CD4-positive, alpha-beta T cell (primary cell): ENCODE measurements around the gene PLPPR1. TPM values are rescaled to one million over a fixed set of nuclear protein-coding genes. Genes with fewer than 3 reads are reported as not detected.

Experiments
- ATAC-seq: fragments of 200-7000 bp; cut with Tn5 transposase; one replicate; pipeline ENCODE4 v1.10.0; 2022; ENCODE audit warnings: mild to moderate bottlenecking; ENCODE audit not compliant: poor library complexity
- CTCF ChIA-PET: fragments of 350-600 bp; sonication (Branson Sonifier 250); formaldehyde crosslinking; loops from one replicate; lab custom pipeline; 2021; ENCODE audit warnings: antibody characterized with exemption, inconsistent platforms; lab: Charles Lee
- POLR2A ChIA-PET: fragments of 350-600 bp; sonication (Branson Sonifier 250); formaldehyde crosslinking; loops from one replicate; lab custom pipeline; 2021; ENCODE audit warnings: antibody characterized with exemption, inconsistent platforms; lab: Charles Lee
- DNase-seq, 14 experiments: peaks; one replicate each; pipeline ENCODE4 v3.0.0-alpha.2; 2013 to 2020; ENCODE audit warnings: mixed read lengths in 2 of 14
- H3K27ac ChIP-seq, 2 donors: one replicate each; pipeline versions ENCODE4 v1.5.1 to v1.7.0; 2013; ENCODE audit warnings: low read length in 2 of 2, low read depth in 1 of 2, mild to moderate bottlenecking in 1 of 2
- H3K27me3 ChIP-seq, 2 experiments: 1 replicate in 1 of 2; 2 replicates in 1 of 2; pipeline versions ENCODE4 v1.6.1 to v1.7.0; 2013; ENCODE audit warnings: low read length in 2 of 2, control low read depth in 1 of 2, mild to moderate bottlenecking in 1 of 2, moderate library complexity in 1 of 2; ENCODE audit not compliant: insufficient read depth in 2 of 2, control insufficient read depth in 1 of 2
- H3K36me3 ChIP-seq: one replicate; pipeline ENCODE4 v1.6.1; 2013; ENCODE audit warnings: low read length, control low read depth; ENCODE audit not compliant: insufficient read depth
- H3K4me1 ChIP-seq: one replicate; pipeline ENCODE4 v1.6.1; 2013; ENCODE audit warnings: low read length, control low read depth; ENCODE audit not compliant: insufficient read depth
- H3K4me3 ChIP-seq: one replicate; pipeline ENCODE4 v1.5.1; 2013; ENCODE audit warnings: mild to moderate bottlenecking, low read length, moderate library complexity
- H3K9me3 ChIP-seq, 2 experiments: 1 replicate in 1 of 2; 2 replicates in 1 of 2; pipeline versions ENCODE4 v1.6.1 to v1.7.0; 2013; ENCODE audit warnings: low read length in 2 of 2, mild to moderate bottlenecking in 2 of 2, control low read depth in 1 of 2, moderate library complexity in 1 of 2; ENCODE audit not compliant: control insufficient read depth in 1 of 2, insufficient read depth in 1 of 2
- H3K27ac Mint-ChIP-seq: one replicate; pipeline ENCODE4 v1.8.0; 2020; ENCODE audit warnings: mixed read lengths
- H3K27me3 Mint-ChIP-seq: one replicate; pipeline ENCODE4 v1.8.0; 2021; ENCODE audit warnings: mixed read lengths
- H3K36me3 Mint-ChIP-seq: one replicate; pipeline ENCODE4 v1.8.0; 2021; ENCODE audit warnings: low read depth, mixed read lengths
- H3K4me1 Mint-ChIP-seq: one replicate; pipeline ENCODE4 v1.8.0; 2021; ENCODE audit warnings: low read depth, mixed read lengths
- H3K4me3 Mint-ChIP-seq: one replicate; pipeline ENCODE4 v1.8.0; 2020; ENCODE audit warnings: mild to moderate bottlenecking, mixed read lengths
- H3K9me3 Mint-ChIP-seq: one replicate; pipeline ENCODE4 v1.8.0; 2020; ENCODE audit warnings: mixed read lengths
- CTCF ChIP-seq: fragments of 200-600 bp; IDR thresholded peaks from one replicate; pipeline ENCODE4 v1.8.0; 2022; ENCODE audit warnings: antibody characterized with exemption, mild to moderate bottlenecking
- intact Hi-C, 2 experiments: fragments of 100-400 bp; cut with DNase I in 1 of 2; cut with micrococcal nuclease in 1 of 2; formaldehyde crosslinking; loops; one replicate each; pipeline versions ENCODE4 v1.15.1 to v1.9.0; 2023 to 2025; cut with DNase I, micrococcal nuclease
- total RNA-seq, 174 experiments: library from RNA in 2 of 174; stranded (reverse) in 2 of 174; gene quantifications; one replicate each; pipeline ENCODE4 v1.2.3 and lab custom pipeline; 2021 to 2026

PLPPR1 gene
- total RNA-seq, 2 experiments from 2014 or later = not detected

DNA sequence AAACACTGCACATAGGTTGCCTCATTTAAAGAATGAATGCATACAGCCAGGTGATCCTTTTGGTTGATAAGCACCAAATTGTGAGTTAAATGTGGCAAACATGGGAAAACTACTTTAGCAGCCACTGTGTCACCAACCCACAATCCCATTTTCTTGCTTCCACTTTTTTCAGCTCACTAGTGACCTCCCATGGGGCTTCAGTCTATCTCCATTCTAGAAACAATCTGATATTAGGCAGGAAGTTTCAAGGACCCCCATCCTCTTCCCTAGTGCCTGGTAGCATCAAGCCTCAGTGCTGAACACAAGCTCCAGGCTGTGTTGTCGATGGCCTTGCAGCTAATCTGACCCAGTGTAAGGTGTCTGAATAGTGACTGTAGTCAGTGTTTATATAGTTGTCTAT lies 66.2 kb downstream of the PLPPR1 start:
- Histone ChIP-seq H3K4me1 (no peaks in the 10 kb centered on the region), H3K27me3 (no peaks in the 10 kb centered on the region), H3K27ac (no peak overlapping the region), H3K9me3 (no peaks in the 10 kb centered on the region), H3K4me3 (no peak overlapping the region), H3K36me3 (no peaks in the 10 kb centered on the region)
- peaks cover 3% of the 10 kb centered on the region for H3K27me3 Mint-ChIP-seq
- H3K9me3 Mint-ChIP-seq = peaks cover 5% of the 10 kb centered on the region
- intact Hi-C loops = no loop called here
- H3K4me3 Mint-ChIP-seq = no peak overlapping the region
- H3K36me3 Mint-ChIP-seq = no peaks in the 10 kb centered on the region
- H3K4me1 Mint-ChIP-seq = no peaks in the 10 kb centered on the region
- no peak overlapping the region for H3K27ac Mint-ChIP-seq
- DNase-seq = no peak
- ChIA-PET CTCF (no interaction called here), POLR2A (no interaction called here)
- no peak for ATAC-seq
- TF ChIP-seq CTCF = no peak

DNA sequence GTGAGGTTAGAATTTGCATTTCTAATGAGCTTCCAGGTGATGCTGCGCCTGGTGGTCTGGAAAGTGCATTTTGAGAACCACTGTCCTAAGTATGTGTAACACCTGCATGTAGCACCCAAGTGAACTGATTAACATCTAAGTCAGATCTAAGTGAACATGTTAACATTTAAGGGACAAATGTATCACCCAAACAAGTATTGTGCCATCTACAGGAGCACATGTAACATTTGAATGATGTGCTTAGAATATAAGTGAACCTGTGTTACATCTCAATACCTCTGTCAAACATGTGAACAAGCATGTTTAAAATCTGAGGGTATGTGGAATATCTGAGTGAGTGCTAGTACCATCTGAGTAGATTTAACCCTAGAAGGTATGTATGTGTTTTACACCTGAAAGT lies 68.7 kb downstream of the PLPPR1 start:
- ChIA-PET POLR2A (no interaction called here), CTCF (no interaction called here)
- Histone ChIP-seq H3K27me3 (no peaks in the 10 kb centered on the region), H3K4me1 (no peaks in the 10 kb centered on the region), H3K4me3 (no peak overlapping the region), H3K36me3 (no peaks in the 10 kb centered on the region), H3K9me3 (no peaks in the 10 kb centered on the region), H3K27ac (no peak overlapping the region)
- no peak for TF ChIP-seq CTCF
- peaks cover 3% of the 10 kb centered on the region for H3K27me3 Mint-ChIP-seq
- H3K9me3 Mint-ChIP-seq = peaks cover 5% of the 10 kb centered on the region
- H3K4me1 Mint-ChIP-seq = no peaks in the 10 kb centered on the region
- intact Hi-C loops = no loop called here
- no peaks in the 10 kb centered on the region for H3K36me3 Mint-ChIP-seq
- ATAC-seq (no peak), DNase-seq (no peak)
- no peak overlapping the region for H3K27ac Mint-ChIP-seq
- H3K4me3 Mint-ChIP-seq = no peak overlapping the region

DNA sequence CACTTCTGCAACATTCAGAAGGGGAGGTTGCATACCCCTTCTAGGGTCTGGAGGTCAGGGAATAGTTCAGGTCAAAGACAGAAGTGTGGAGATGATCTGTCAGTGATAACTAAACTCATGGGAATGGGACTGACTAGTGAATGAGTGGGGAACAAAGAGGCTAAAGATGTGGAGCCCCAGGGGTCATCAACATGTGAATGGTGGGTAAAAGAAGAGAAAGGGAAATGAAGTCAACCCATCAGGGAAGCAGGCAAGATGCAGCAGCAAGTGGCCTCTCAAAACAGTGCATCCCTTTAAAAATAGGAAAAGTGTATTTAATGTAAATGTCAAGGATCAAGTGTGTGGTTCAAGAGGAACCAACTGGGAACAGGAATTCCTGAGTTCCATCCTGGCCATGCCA lies 69.9 kb downstream of the PLPPR1 start:
- ChIA-PET POLR2A (no interaction called here), CTCF (no interaction called here)
- DNase-seq (no peak), ATAC-seq (no peak)
- Histone ChIP-seq H3K36me3 (no peaks in the 10 kb centered on the region), H3K27ac (no peak overlapping the region), H3K27me3 (no peaks in the 10 kb centered on the region), H3K4me3 (no peak overlapping the region), H3K9me3 (no peaks in the 10 kb centered on the region), H3K4me1 (no peaks in the 10 kb centered on the region)
- H3K27ac Mint-ChIP-seq = no peak overlapping the region
- intact Hi-C loops = no loop called here
- no peaks in the 10 kb centered on the region for H3K4me1 Mint-ChIP-seq
- peaks cover 5% of the 10 kb centered on the region for H3K9me3 Mint-ChIP-seq
- H3K36me3 Mint-ChIP-seq = no peaks in the 10 kb centered on the region
- H3K4me3 Mint-ChIP-seq = no peak overlapping the region
- H3K27me3 Mint-ChIP-seq = peaks cover 3% of the 10 kb centered on the region
- no peak for TF ChIP-seq CTCF
